ENCODE results near the gene CTBS. TPM values are rescaled to one million over a fixed set of nuclear protein-coding genes. Genes with fewer than 3 reads are reported as not detected.

The CTBS gene
- total RNA-seq, 1 experiment from 2014 or later, result 47.7 TPM

GRCh38 chr1:84510668-84511067 lies 63.6 kb downstream of the CTBS start:
- BruUV-seq (replicated peaks), result no TSS peak
- Histone ChIP-seq H3K27me3 (ENCODE audit: control insufficient read depth, insufficient read depth, low read length) (no peaks in the 10 kb centered on the region), H3K4me3 (ENCODE audit: low read depth in 2 of 2, low read length in 2 of 2) (no peak overlapping the region), H3K9me3 (ENCODE audit: control insufficient read depth, insufficient read depth, low read depth, low read length) (peaks cover 4% of the 10 kb centered on the region; the same call in 1 of the 2 replicates), H3K4me1 (ENCODE audit: control insufficient read depth, insufficient read depth, low read length) (peaks cover 4% of the 10 kb centered on the region; the same call in 1 of the 2 replicates), H3K36me3 (ENCODE audit: control insufficient read depth, insufficient read depth, low read length) (no peaks in the 10 kb centered on the region), H3K27ac (ENCODE audit: low read length) (no peak overlapping the region)
- ATAC-seq (no peak), DNase-seq (ENCODE audit: low read depth, low spot score) (no peak)
- TF ChIP-seq REST (IDR thresholded peaks at IDR 0.05; ENCODE audit: insufficient read depth in 1 of 2, low read depth in 2 of 2, low read length in 1 of 2), result no peak
- no peak for TF ChIP-seq POLR2AphosphoS5 (IDR thresholded peaks at IDR 0.05; ENCODE audit: low read depth, low read length)
- TF ChIP-seq, protein P1, sequence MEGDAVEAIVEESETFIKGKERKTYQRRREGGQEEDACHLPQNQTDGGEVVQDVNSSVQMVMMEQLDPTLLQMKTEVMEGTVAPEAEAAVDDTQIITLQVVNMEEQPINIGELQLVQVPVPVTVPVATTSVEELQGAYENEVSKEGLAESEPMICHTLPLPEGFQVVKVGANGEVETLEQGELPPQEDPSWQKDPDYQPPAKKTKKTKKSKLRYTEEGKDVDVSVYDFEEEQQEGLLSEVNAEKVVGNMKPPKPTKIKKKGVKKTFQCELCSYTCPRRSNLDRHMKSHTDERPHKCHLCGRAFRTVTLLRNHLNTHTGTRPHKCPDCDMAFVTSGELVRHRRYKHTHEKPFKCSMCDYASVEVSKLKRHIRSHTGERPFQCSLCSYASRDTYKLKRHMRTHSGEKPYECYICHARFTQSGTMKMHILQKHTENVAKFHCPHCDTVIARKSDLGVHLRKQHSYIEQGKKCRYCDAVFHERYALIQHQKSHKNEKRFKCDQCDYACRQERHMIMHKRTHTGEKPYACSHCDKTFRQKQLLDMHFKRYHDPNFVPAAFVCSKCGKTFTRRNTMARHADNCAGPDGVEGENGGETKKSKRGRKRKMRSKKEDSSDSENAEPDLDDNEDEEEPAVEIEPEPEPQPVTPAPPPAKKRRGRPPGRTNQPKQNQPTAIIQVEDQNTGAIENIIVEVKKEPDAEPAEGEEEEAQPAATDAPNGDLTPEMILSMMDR (IDR thresholded peaks at IDR 0.05), result no peak
- TF ChIP-seq SIN3A (IDR thresholded peaks at IDR 0.05; ENCODE audit: borderline replicate concordance, insufficient read depth, low read depth, low read length), result no peak
- TF ChIP-seq TCF7L2 (IDR thresholded peaks at IDR 0.05; ENCODE audit: low read depth, low read length), result no peak
- ChIA-PET POLR2A (interaction anchor here (1.1 kb wide), 1 partner anchor 64 kb away, joined by 3 read pairs; the partner anchor contains the start of gene CTBS), CTCF (no interaction called here)
- intact Hi-C loops (cut with micrococcal nuclease; ENCODE audit: unreplicated experiment), result no loop called here
- in situ Hi-C loops (cut with HindIII; ENCODE audit: low pct_unique_long_range_greater_than_20kb, low sequenced_read_pairs), result no loop called here

DNA sequence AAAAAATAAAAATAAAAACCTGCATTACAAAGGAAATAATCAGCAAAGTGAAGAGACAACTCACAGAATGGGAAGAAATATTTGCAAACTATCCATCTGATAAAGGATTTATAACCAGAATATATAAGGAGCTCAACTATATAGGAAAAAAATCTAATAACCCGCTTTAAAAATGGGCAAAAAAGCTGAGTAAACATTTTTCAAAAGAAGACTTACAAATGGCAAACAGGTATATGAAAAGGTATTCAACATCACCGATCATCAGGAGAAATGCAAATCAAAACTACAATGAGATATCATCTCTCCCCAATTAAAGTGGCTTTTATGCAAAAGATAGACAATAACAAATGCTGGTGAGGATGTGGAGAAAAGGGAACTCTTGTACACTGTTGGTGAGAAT lies 64.1 kb downstream of the CTBS start:
- intact Hi-C loops (cut with micrococcal nuclease; ENCODE audit: unreplicated experiment), result no loop called here
- ATAC-seq (no peak), DNase-seq (ENCODE audit: low read depth, low spot score) (no peak)
- in situ Hi-C loops (cut with HindIII; ENCODE audit: low pct_unique_long_range_greater_than_20kb, low sequenced_read_pairs), result no loop called here
- Histone ChIP-seq H3K36me3 (ENCODE audit: control insufficient read depth, insufficient read depth, low read length) (peaks cover 3% of the 10 kb centered on the region; the same call in 1 of the 2 replicates), H3K27ac (ENCODE audit: low read length) (no peak overlapping the region), H3K9me3 (ENCODE audit: control insufficient read depth, insufficient read depth, low read depth, low read length) (peaks cover 4% of the 10 kb centered on the region; the same call in 1 of the 2 replicates), H3K27me3 (ENCODE audit: control insufficient read depth, insufficient read depth, low read length) (no peaks in the 10 kb centered on the region), H3K4me3 (ENCODE audit: low read depth in 2 of 2, low read length in 2 of 2) (no peak overlapping the region), H3K4me1 (ENCODE audit: control insufficient read depth, insufficient read depth, low read length) (peaks cover 4% of the 10 kb centered on the region; the same call in 1 of the 2 replicates)
- TF ChIP-seq TCF7L2 (IDR thresholded peaks at IDR 0.05; ENCODE audit: low read depth, low read length) (no peak), SIN3A (IDR thresholded peaks at IDR 0.05; ENCODE audit: borderline replicate concordance, insufficient read depth, low read depth, low read length) (no peak), REST (IDR thresholded peaks at IDR 0.05; ENCODE audit: insufficient read depth in 1 of 2, low read depth in 2 of 2, low read length in 1 of 2) (no peak), POLR2AphosphoS5 (IDR thresholded peaks at IDR 0.05; ENCODE audit: low read depth, low read length) (no peak)
- TF ChIP-seq, protein P1 (IDR thresholded peaks at IDR 0.05), result no peak
- ChIA-PET CTCF (no interaction called here), POLR2A (interaction anchor here (1.1 kb wide), 1 partner anchor 64 kb away, joined by 3 read pairs; the partner anchor contains the start of gene CTBS)
- BruUV-seq (replicated peaks), result no TSS peak

All from Panc1 (cell line).